Measurements from ENCODE around the gene FAM219A. TPM values are rescaled to one million over a fixed set of nuclear protein-coding genes. Genes with fewer than 3 reads are reported as not detected.

Gene FAM219A
- total RNA-seq, 1 donor from 2014 or later: 13.4 TPM

DNA sequence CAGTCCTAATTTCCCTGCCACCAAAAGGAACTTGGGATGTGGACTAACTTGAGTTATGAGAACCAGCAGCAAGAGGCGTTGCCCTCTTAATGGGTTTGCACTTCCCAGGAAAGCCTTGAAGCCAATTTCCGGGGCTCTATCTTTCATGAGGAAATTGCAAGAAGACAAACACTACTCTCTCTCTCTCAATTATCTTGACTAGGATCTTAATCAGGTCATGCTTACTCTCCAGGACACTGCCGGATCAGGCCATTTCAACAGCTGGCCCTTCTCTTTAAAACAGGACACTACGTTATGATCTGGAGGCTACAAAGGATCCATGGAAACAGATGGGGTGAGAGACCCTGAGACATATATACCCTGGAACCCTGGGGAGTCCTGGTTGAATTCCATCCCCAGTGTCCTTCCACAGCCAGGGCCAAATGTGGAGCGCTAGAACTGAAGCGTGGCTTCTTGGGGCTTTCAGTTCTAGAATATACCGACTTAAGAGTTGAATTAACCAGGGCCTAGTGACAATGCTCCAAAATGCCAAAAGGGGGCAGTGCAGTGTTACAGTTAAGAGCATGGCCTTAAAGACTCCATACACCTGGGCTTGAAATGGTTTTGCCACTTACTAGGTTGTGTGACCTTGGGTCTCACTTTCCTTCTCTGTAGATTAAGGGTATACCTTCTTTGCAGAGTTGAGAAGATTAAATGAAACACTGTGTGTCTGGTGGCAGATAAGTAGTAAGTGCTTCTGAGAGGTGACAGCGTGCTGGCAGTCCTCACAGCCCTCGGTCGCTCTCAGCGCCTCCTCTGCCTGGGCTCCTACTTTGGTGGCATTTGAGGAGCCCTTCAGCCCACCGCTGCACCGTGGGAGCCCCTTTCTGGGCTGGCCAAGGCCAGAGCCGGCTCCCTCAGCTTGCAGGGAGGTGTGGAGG, 21.1 kb downstream of the FAM219A start:
- H3K27me3 Mint-ChIP-seq: no peaks in the 10 kb centered on the region
- no peaks in the 10 kb centered on the region for H3K9me3 Mint-ChIP-seq
- peak; percentile 87 for TF ChIP-seq CTCF (conservative IDR thresholded peaks at IDR 0.05)
- H3K27ac Mint-ChIP-seq: no peak overlapping the region
- no peak overlapping the region for H3K4me3 Mint-ChIP-seq
- H3K36me3 Mint-ChIP-seq: no peaks in the 10 kb centered on the region
- DNase-seq (ENCODE audit: extremely low spot score, unreplicated experiment): no peak
- H3K4me1 Mint-ChIP-seq (ENCODE audit: unreplicated experiment): peaks cover 14% of the 10 kb centered on the region

- no peak overlapping the region for H3K4me3 Mint-ChIP-seq
- no peaks in the 10 kb centered on the region for H3K4me1 Mint-ChIP-seq (ENCODE audit: unreplicated experiment)
- DNase-seq (ENCODE audit: extremely low spot score, unreplicated experiment): no peak
- TF ChIP-seq CTCF (conservative IDR thresholded peaks at IDR 0.05): no peak
- no peaks in the 10 kb centered on the region for H3K9me3 Mint-ChIP-seq
- H3K27ac Mint-ChIP-seq: no peak overlapping the region
- no peaks in the 10 kb centered on the region for H3K27me3 Mint-ChIP-seq
- no peaks in the 10 kb centered on the region for H3K36me3 Mint-ChIP-seq
Observed at GRCh38 chr9:34431667-34432066, 26.7 kb downstream of the FAM219A start.

- Mint-ChIP-seq H3K9me3 (no peaks in the 10 kb centered on the region), H3K36me3 (no peaks in the 10 kb centered on the region), H3K4me3 (no peak overlapping the region), H3K27ac (no peak overlapping the region), H3K27me3 (no peaks in the 10 kb centered on the region), H3K4me1 (ENCODE audit: unreplicated experiment) (no peaks in the 10 kb centered on the region)
- DNase-seq (ENCODE audit: extremely low spot score, unreplicated experiment): no peak
- TF ChIP-seq CTCF (conservative IDR thresholded peaks at IDR 0.05): no peak
Observed at GRCh38 chr9:34430843-34431437, 27.4 kb downstream of the FAM219A start.

DNA sequence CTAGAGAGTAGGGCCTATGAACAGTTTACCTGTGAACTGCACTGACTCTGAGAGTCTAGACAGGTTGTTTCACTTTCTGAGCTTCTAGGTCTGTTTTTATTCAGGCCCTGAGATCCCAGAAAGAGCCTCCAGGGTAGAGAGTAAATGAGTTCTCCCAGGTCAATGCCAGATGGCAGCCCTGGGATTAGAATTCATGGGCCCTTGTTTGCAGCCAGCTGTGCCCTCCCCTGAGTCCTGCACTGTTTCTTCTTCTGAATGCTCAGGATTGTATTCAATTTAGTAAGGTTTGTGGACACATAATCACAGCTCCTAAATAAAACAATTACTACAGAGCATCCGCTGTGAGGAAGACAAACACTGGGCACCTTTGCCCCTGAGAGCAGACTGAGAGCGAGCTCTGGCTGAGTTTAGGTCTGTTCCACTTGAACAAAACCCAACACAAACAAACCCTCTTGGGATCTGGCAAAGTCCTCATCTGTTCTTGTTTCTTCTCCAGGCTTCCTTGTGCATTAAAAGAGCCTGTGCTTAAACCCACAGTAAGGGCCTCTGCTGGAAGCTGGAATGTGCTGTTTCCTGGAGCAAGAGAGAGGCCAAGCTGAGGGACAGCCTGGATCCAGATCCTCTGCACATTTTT, 29.9 kb downstream of the FAM219A start:
- Mint-ChIP-seq H3K27ac (no peak overlapping the region), H3K4me1 (ENCODE audit: unreplicated experiment) (no peaks in the 10 kb centered on the region), H3K4me3 (no peak overlapping the region), H3K9me3 (no peaks in the 10 kb centered on the region), H3K36me3 (no peaks in the 10 kb centered on the region), H3K27me3 (no peaks in the 10 kb centered on the region)
- no peak for DNase-seq (ENCODE audit: extremely low spot score, unreplicated experiment)
- no peak for TF ChIP-seq CTCF (conservative IDR thresholded peaks at IDR 0.05)

DNA sequence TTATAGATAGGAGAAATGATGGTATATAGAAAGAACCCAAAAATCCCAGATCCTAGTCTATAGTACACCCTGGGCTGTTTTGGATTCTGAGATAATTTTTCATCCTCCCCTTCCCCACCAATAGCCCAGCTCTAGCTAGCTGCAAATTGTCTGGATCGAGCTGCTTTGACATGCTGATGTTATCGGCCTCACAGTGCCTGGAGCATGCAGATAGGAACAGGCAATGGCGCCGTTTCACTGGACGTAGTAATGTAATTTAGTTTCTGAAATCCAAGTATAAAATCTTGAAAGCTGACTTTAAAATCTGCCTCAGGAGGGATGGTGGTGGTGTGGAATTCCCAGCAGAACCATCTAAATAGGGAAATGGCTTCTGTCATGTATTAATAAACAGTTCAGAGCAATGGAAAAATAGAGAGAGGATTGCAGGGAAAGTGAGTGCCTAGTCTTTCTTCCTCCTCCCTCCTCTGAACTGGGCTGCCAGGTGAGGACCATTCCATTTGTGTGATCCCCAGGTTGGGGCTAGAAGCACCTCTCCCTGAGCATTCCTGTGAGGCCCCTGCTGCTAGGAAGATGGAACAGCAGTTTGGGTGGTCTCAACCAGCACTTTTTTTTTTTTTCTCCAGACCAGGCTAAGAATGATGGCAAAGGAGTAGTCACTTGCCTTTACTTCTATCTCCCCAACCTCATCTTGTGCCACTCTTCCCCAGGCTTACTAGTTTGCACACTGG, 31.9 kb downstream of the FAM219A start:
- no peaks in the 10 kb centered on the region for H3K36me3 Mint-ChIP-seq
- TF ChIP-seq CTCF (conservative IDR thresholded peaks at IDR 0.05): peak; percentile 22
- H3K27me3 Mint-ChIP-seq: no peaks in the 10 kb centered on the region
- no peaks in the 10 kb centered on the region for H3K4me1 Mint-ChIP-seq (ENCODE audit: unreplicated experiment)
- H3K9me3 Mint-ChIP-seq: no peaks in the 10 kb centered on the region
- DNase-seq (ENCODE audit: extremely low spot score, unreplicated experiment): no peak
- H3K4me3 Mint-ChIP-seq: no peak overlapping the region
- H3K27ac Mint-ChIP-seq: no peak overlapping the region

Measured in type B pancreatic cell (in vitro differentiated cells).